Measurements from ENCODE around the gene PPIP5K2.
"Not testable (repeated sequence)": the region's sequence is repeated elsewhere in the genome, so short reads cannot be mapped to it uniquely, and the experiment has no call there.

PPIP5K2 gene

DNA sequence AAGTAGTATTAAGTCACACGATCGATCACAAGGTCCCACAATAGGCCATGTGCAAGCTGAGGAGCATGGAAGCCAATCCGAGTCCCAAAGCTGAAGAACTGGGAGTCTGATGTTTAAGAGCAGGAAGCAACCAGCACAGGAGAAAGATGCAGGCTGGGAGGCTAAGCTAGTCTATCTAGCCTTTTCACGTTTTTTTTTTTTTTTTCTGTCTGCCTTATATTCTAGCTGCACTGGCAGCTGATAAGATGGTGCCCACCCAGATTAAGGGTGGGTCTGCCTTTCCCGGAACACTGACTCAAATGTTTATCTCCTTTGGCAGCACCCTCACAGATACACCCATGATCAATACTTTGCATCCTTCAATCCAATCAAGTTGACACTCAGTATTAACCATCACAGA, 6.5 kb downstream of the PPIP5K2 start:
- DNase-seq, result no peak

DNA sequence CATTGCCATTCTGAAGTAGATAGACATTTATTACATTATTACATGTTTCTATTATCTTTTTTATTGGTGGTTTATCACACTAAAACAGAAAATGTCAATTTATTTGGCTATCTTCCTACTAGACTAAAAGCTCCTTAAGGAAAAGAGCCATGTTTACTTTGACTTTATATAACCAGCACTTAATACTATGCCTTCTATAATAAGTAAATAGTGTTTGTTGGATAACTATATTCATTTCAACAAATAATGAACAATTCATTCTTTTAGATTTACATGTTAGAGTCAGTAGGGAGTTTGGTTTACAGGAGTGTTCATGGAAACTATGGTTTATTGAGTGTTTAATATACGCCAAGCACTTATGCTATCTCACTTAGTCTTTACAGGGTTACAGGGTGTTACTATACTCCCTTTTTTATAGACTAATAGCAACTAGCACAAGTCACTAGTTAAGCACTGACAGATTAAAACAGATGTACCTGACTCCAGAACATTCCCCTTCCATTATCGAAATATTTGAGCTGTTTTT, 7.3 kb downstream of the PPIP5K2 start:
- DNase-seq, result no peak

DNA sequence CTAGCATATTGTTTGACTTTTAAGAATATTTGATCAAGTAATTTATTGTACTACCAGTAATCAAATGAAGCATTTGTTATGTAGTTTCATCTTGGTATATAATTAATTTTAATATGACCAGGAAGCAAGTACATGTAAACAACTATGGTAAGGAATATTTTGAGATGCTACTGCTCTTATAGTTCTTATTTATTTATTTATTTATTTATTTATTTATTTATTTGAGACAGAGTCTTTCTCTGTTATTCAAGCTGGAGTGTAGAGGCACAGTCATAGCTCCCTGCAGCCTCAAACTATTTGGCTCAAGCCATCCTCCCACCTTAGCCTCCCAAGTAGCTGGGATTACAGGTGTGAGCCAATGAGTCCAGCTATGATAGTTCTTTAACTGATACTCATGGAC, 8.1 kb downstream of the PPIP5K2 start:
- no peak for DNase-seq

DNA sequence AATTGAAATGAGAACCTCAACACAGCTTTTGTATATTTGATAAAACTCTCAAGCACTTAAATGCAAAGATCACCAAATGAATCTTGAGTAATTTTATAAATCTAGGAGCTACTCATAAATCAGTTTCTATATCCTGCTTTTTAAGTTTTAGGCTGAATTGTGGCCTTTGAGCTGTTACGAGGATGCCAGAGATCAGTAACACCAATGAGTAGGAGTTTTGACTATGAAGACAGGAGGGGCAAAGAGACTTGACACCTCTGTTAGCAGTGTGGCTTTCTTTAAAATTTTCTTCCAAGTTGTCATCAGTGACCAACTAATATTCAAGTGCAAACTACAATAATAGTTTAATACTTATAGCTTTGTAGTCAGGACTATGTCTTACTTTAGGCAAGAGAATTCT, 12.6 kb downstream of the PPIP5K2 start:
- no peak for DNase-seq

DNA sequence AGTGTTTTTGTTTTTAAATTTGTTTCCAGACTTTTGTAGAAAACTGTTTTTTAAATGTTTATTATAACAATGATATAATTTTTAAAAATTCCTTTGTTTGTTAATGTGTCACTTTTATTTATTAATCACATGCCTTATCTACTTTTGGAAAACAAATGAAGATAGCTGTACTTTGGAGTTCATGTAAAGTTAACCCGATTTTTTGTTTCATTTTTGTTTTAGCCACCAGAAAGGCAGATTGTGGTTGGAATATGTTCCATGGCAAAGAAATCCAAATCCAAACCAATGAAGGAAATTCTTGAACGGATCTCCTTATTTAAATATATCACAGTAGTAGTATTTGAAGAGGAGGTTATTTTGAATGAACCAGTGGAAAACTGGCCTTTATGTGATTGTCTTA, 13.1 kb downstream of the PPIP5K2 start:
- no peak for DNase-seq

DNA sequence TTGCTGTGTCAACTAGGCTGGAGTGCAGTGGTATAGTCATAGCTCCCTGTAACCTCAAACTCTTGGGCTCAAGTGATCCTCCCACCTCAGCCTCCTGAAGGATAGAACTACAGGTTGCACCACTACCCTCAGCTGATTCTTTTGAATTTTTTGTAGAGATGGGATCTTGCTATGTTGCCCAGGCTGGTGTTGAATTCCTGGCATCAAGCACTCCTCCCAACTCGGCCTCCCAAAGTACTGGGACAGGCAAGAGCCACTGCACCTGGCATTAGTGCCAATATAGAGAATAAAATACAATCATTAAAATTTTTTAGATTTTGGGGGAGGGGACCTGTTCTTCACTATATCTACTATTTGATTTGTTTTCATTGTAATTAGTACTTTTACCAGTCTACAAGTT, 15.4 kb downstream of the PPIP5K2 start:
- no peak for DNase-seq

DNA sequence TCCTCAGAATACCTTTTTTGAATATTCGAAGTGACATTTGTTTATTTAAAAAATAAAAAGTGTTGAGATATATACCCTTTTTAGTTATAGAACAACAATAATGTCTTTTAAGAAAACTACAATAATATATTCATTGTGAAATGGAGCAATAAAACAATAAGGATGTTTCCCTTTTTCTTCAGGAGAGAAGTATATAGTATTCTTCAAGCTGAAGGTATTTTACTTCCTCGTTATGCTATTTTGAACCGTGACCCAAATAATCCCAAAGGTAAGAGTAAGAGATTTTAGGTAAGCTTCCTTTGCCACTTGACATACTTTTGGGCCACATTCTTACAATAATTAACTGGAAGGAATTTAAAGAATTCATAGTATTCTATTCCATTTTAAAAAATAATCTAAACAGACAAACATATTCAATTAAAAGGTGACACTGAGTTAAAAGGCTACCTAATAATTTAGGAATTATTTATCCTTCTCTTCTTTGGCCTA, 18.1 kb downstream of the PPIP5K2 start:
- no peak for DNase-seq

DNA sequence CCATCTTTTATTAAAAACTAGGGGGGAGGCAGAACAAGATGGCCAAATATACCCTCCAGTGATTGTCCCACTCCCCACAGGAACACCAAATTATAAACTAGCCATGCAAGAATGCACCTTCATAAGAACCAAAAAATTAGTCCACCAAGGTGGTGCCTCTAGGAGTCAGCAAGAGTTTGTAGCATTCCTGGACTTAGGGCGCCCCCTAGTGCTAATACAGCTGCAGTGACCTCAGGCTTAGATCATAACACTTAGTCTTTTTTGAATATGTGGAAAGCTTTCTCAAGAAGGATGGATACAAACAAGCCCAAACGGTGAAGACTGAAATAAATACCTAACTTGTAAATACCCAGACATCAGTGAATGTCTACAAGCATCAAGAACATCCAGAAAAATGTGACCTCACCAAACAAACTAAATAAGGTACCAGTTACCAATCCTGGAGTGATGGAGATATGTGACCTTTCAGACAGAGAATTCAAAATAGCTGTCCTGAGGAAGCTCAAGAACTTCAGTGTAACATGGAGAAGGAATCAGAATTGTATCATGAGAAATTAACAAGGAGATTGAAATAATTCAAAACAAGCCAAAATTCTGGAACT, 19.3 kb downstream of the PPIP5K2 start:
- DNase-seq, result peak; percentile 31

DNA sequence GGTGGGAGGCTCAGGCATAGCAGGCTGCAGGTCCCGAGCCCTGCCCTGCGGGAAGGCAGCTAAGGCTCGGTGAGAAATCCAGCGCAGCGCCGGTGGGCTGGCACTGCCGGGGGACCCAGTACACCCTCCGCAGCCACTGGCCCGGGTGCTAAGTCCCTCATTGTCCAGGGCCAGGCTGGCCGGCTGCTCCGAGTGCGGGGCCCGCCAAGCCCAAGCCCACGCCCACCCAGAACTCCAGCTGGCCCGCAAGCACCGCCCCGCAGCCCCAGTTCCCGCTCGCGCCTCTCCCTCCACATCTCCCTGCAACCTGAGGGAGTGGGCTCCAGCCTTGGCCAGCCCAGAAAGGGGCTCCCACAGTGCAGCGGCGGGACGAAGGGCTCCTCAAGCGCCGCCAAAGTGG, 22.0 kb downstream of the PPIP5K2 start:
- not testable (repeated sequence) for DNase-seq

DNA sequence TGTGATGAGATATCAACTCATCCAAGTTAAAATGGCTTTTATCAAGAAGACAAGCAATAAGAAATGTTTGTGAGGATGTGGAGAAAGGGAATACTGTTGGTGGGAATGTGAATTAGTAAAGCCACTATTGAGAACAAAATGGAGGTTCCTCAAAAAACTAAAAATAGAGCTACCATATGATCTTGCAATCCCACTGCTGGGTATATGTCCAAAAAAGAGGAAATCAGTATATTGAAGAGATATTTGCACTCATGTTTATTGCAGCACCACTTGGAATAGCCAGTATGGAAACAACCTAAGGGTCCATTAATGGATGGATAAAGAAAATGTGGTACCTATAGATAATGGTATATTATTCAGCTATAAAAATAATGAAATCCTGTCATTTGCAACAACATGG, 25.1 kb downstream of the PPIP5K2 start:
- DNase-seq, result no peak

DNA sequence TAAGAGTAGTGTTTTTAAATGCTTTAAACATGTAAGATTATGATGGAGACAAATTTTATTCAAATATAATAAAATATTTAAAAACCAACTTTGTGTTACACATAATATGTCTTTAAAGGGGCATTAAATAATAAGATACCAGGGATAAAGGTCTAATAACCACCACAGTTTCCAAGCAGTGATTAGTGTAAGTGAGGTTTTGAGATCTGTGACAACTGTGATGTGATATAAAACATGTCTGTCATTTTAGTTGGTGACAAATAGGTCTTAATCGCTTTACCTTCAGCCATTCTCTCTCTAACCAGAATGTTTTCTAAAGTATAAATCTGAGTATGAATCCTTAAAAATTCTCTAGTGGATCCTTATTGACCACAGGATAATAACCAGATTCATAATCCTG, 28.1 kb downstream of the PPIP5K2 start:
- DNase-seq, result no peak

DNA sequence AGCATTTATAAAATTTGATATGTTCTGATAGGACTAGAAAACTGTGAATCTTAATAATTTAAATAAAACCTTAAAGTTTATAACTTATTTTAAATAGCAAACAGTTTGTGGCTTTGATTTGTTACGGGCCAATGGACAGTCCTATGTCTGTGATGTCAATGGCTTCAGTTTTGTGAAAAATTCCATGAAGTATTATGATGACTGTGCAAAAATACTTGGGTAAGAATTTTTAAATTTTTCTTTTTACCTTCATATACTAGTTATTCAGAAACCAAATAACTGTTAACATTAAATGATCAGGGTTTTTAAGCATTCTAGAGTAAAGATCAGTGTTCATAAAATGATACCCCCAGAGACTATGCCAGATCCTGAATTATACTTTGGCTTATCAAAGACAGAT, 31.1 kb downstream of the PPIP5K2 start:
- DNase-seq, result no peak

DNA sequence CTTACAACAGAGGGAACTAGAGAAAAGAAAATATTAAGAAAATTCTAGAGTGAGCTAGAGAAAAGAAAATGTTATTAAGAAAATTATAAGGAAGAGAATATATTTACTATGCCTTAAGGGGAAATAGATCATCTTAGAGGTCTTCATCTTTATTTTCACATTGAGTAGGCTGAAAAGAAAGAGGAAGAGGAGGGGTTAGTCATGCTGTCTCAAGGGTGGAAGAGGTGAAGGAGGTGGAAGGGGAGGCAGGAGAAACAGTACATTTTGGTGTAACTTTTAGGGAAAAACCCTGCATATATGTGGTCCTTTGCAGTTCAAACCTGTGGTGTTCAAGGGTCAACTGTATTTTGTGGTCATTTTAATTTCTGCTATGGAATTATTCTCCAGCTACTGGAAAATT, 46.6 kb downstream of the PPIP5K2 start:
- DNase-seq, result no peak

DNA sequence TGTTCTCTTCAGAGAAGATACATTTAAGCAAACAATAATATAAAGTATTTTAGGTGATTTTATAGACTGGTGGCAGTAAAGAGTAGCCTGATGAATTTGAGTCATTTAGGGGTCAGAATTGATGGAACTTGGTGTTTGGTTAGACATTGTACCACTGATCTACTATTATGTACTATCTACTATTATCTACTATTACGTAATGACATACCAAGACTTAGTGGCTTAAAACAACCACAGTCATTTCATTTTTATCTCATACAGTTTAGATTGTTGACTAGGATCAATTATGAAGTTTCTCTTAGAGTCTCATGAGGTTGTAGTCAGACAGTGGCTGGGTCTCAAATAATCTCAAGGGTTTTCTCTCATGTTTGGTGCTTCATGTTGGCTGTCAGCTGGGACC, 54.0 kb downstream of the PPIP5K2 start:
- no peak for DNase-seq

DNA sequence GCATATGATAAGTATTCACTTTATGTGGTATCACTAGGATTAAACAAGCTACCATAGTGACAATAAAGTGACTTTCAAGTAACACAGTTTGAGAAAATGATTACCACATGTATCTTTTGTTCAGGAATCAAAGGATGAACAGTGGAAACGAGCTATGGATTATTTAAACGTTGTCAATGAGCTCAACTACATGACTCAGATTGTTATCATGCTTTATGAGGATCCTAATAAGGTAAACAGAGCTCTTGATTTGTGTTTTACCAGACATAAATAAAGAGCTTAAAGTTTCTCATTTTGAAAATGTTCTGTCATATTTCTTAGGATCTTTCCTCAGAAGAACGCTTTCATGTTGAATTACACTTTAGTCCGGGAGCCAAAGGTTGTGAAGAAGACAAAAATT, 57.4 kb downstream of the PPIP5K2 start:
- no peak for DNase-seq

DNA sequence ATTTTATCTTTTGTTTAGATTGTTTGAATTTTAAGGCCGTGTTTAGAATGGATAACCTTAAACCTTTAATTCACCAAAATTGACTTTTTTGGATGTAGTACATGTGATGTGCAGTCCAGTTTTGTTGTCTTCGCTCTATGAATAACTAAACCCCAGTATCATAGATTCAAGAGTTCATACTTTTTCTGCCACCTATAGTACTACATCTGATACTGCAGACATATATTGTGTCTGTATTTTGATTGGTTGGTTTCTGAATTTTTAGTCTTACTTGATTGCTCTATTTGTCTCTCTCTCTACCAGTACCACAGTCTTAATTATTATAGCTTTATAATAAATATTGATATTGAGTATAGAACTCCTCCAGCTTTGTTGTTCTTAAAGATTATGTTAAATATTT, 58.1 kb downstream of the PPIP5K2 start:
- DNase-seq, result no peak

DNA sequence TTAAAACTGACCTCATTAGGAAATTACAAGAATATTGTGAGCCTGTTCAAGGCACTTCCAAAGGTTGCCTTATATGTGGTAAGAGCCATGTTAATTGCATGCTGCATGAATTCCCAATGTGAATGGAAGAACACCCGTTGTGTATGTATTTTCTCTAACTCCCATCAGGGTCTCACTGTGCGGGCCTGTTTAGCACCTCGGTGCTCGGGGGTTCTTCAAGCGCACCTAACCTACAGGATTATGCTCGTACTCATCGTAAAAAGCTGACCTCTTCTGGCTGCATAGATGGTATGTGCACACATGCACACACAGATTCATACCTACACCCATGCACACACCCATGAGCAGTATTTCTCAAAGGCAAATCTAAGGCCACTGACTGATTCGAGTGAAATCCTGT, 66.1 kb downstream of the PPIP5K2 start:
- no peak for DNase-seq

DNA sequence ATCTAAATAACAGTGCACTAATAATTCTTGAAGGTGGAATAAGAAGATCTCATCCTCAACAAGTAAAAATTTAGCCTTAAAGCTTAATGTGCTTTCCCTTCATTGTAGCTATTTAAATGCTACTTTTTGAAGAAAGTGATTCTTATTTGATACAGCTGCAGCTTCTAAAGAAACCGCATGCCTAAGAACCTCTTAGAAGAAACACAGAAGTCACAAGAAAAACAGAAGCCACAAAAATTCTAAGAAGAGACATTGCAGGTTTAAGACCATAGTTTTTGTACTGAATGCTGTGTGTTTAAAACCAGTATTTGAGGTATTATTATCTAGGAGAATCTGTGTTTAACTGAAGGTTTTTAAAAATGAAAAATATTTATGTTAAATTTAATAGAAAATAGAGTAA, 68.3 kb downstream of the PPIP5K2 start:
- DNase-seq, result no peak

DNA sequence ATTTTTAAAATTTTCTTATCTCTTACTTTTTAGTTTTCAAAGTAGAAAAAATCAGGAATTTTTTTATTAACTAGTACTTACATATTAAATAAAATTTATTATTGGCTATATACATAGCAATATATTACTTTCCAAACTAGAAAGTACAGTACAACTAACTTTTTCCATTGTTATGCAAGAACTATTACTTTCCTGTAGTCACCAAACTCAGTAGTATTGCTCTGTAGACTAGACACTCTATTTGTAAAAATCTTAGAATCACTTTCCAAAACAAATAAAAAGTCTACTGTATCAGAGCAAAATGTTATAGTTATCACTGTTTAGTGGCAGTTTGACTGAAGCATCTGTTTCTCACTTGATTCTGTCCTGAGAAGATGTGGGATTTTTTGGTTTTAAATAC, 83.1 kb downstream of the PPIP5K2 start:
- no peak for DNase-seq

DNA sequence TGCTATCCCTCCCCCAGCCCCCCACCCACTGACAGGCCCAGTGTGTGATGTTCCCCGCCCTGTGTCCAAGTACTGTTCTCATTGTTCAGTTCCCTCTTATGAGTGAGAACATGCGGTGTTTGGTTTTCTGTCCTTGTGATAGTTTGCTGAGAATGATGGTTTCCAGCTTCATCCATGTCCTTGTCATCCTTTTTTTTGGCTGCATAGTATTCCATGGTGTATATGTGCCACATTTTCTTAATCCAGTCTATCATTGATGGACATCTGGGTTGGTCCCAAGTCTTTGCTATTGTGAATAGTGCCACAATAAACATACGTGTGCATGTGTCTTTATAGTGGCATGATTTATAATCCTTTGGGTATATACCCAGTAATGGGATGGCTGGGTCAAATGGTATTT, 84.9 kb downstream of the PPIP5K2 start:
- not testable (repeated sequence) for DNase-seq

DNA sequence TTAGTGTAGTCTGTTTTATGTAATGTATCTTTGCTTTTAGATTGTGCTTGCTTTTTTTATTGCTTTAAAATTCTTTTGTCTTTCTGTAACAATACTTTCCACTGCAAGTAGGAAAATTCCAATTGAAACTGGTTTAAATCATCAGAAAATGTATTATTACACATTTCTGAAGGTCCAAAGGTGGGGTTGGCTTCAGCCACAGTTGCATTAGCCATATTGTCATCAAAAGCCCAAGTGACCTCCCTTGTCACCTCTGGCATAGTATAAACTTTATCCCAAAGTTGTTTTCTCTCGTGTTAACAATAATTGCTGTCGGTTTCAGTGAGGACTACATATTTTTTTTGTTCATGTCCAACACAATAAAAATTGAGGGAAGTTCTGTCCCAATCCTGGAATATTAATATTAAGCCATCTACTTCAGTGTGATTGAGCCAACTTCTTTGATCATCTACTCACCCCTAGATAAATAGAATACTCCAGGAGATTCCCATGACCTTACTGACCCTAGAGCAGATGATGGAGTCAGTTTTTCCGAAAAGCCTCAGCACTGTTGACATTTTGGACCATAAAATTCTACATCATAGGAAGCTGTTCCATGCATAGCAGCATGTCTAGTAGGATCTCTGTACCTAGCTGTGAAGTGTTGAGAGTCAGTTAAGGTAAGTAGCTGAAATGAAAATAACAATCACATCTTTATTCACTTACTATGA, 86.0 kb downstream of the PPIP5K2 start:
- DNase-seq, result no peak

DNA sequence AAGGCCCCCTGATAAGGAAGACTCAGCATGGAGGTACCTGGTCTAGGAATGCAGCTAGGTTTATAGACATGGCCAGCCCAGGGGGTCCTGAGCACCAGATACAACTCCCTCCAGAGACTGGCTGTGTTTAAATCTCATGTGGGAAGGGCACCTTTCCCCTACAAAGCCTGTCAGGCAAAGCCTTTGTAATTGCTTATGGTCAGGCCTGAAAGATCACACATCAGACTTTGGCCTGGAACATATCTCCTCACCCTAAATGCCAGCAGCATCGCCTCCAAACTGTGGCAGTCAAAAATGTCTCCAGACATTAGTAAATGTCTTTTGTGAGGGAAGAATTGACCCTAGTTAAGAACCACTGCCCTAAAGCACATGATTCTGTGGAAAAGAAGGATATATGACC, 86.9 kb downstream of the PPIP5K2 start:
- no peak for DNase-seq

DNA sequence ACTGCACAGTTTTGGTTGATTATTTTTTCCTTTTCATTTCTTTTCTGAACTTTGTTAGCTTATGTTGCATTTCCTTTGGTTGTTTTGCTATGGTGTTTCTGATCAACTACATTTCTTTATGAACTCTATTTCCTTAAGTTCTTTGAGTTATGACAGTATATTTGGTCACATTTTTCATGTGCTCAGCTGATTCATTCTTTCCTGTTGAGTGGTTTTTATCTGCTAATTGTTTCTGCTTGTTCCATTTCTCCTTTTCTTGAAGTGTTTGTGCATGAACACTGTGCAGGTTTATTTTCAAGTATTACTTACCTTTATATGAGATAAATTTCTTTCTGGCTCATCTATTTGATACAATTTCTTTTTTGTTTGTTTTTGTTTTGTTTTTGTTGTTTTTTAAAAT, 87.6 kb downstream of the PPIP5K2 start:
- no peak for DNase-seq

DNA sequence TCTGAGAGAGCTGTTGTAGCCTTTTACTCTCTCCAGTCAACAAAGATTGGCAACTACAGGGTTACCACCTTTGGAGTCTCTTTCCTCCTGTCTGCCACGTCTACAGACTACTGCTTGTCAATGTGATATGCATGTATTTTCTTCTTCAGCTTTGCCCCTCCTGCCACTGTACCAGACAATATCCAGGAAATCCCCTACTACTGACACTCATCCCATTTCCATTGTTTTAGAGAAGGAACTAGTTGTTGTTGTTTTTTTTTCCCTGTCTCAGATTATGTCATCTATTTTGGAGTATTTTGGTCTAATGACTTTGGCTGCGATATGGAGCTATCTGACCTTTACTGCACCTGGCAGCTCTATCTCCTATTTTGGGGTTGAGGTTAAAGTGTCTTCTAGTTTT, 88.4 kb downstream of the PPIP5K2 start:
- no peak for DNase-seq

DNA sequence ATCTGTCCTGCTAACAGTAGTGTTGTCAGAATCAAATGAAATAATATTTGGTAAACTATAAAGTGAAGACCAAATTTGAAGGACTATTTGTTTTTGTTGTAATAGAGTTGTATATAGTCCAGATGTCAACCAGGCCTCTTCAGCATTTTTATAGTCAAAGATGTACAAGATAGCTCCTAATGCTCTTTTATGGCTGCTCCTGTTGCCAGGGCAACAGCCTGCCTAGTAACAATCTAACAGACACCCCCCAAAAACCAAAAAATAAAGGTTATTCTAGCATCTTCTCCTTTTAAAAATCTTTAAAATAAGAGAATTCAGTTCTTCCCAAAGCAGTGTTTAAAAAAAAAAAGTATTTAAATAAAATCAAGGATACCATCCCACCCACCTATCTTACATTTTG, 89.0 kb downstream of the PPIP5K2 start:
- DNase-seq, result no peak
